Measurements from ENCODE around the gene ERICH3.

ERICH3 gene

GRCh38 chr1:74673351-74674111 lies at the start of gene ERICH3:
ERICH3 (minus strand) TSS chr1:74673792; CDS start chr1:74673519, 273 bp downstream.
- DNase-seq = peak; percentile 8 to 63

GRCh38 chr1:74717626-74718025 lies 44.0 kb upstream of the ERICH3 start:
- DNase-seq = no peak

GRCh38 chr1:74716822-74717221 lies 43.2 kb upstream of the ERICH3 start:
- no peak for DNase-seq

- no peak for DNase-seq
Observed at GRCh38 chr1:74715806-74716205, 42.2 kb upstream of the ERICH3 start.

GRCh38 chr1:74715236-74715502 lies 41.6 kb upstream of the ERICH3 start:
- no peak for DNase-seq

GRCh38 chr1:74714429-74715235 lies 41.0 kb upstream of the ERICH3 start:
- no peak for DNase-seq

- DNase-seq = no peak
Observed at GRCh38 chr1:74713849-74714248, 40.3 kb upstream of the ERICH3 start.

GRCh38 chr1:74712881-74713280 lies 39.3 kb upstream of the ERICH3 start:
- peak in 1 of 2 experiments; percentile 8 for DNase-seq

GRCh38 chr1:74703386-74704182 lies 30.0 kb upstream of the ERICH3 start:
- DNase-seq = no peak

- no peak for DNase-seq
Observed at GRCh38 chr1:74699331-74699730, 25.7 kb upstream of the ERICH3 start.

GRCh38 chr1:74697832-74698231 lies 24.2 kb upstream of the ERICH3 start:
- no peak for DNase-seq

GRCh38 chr1:74693473-74693872 lies 19.9 kb upstream of the ERICH3 start:
- no peak for DNase-seq

GRCh38 chr1:74690909-74691308 lies 17.3 kb upstream of the ERICH3 start:
- DNase-seq = no peak

- DNase-seq = no peak
Observed at GRCh38 chr1:74690364-74690696, 16.7 kb upstream of the ERICH3 start.

- DNase-seq = peak; percentile 22 to 68
Observed at GRCh38 chr1:74689621-74690363, 16.2 kb upstream of the ERICH3 start.

- peak; percentile 41 to 85 for DNase-seq
Observed at GRCh38 chr1:74686928-74687327, 13.3 kb upstream of the ERICH3 start.

- no peak for DNase-seq
Observed at GRCh38 chr1:74684301-74684700, 10.7 kb upstream of the ERICH3 start.

GRCh38 chr1:74683656-74684055 lies 10.1 kb upstream of the ERICH3 start:
- DNase-seq = no peak

GRCh38 chr1:74681851-74682250 lies 8.3 kb upstream of the ERICH3 start:
- DNase-seq = no peak

- no peak for DNase-seq
Observed at GRCh38 chr1:74681449-74681848, 7.9 kb upstream of the ERICH3 start.

GRCh38 chr1:74681001-74681400 lies 7.4 kb upstream of the ERICH3 start:
- no peak for DNase-seq

GRCh38 chr1:74679811-74680210 lies 6.2 kb upstream of the ERICH3 start:
- no peak for DNase-seq

GRCh38 chr1:74677926-74678325 lies 4.3 kb upstream of the ERICH3 start:
- no peak for DNase-seq

All from NCI-H524 (cell line).